Measurements from ENCODE around the gene ABTB2. TPM values are rescaled to one million over a fixed set of nuclear protein-coding genes. Genes with fewer than 3 reads are reported as not detected.
"Not testable (repeated sequence)": the region's sequence is repeated elsewhere in the genome, so short reads cannot be mapped to it uniquely, and the experiment has no call there.

The ABTB2 gene
- total RNA-seq, 1 experiment from 2014 or later, result 3.6 TPM

GRCh38 chr11:34394771-34395300, 37.0 kb upstream of the ABTB2 start:
- Histone ChIP-seq H3K27me3 (replicated peaks; ENCODE audit: control insufficient read depth, insufficient read depth, low read length) (no peaks in the 10 kb centered on the region), H3K4me3 (ENCODE audit: low read depth, low read length) (no peak overlapping the region), H3K9me3 (no peaks in the 10 kb centered on the region), H3K36me3 (ENCODE audit: control insufficient read depth, insufficient read depth, low read length) (no peaks in the 10 kb centered on the region), H3K4me1 (no peaks in the 10 kb centered on the region)
- POLR2A ChIA-PET, result no interaction called here
- intact Hi-C loops (cut with micrococcal nuclease; ENCODE audit: unreplicated experiment), result no loop called here
- no peak for DNase-seq
- no TSS peak for BruUV-seq (replicated peaks)
- CTCF ChIA-PET, result no interaction called here
- no peak for TF ChIP-seq CTCF (IDR thresholded peaks at IDR 0.05; ENCODE audit: insufficient read depth in 1 of 2, low read depth in 1 of 2, low read length in 1 of 2, severe bottlenecking in 1 of 2, unreplicated experiment in 1 of 2)
- Mint-ChIP-seq H3K27me3 (ENCODE audit: insufficient read depth, unreplicated experiment) (peaks cover 14% of the 10 kb centered on the region), H3K9me3 (ENCODE audit: unreplicated experiment) (peaks cover 14% of the 10 kb centered on the region), H3K4me1 (ENCODE audit: low read depth, unreplicated experiment) (no peaks in the 10 kb centered on the region), H3K36me3 (ENCODE audit: insufficient read depth, unreplicated experiment) (no peaks in the 10 kb centered on the region), H3K4me3 (ENCODE audit: unreplicated experiment) (no peak overlapping the region), H3K27ac (ENCODE audit: unreplicated experiment) (no peak overlapping the region)

GRCh38 chr11:34387653-34388052, 29.8 kb upstream of the ABTB2 start:
- BruUV-seq (replicated peaks), result no TSS peak
- no peak for TF ChIP-seq CTCF (IDR thresholded peaks at IDR 0.05; ENCODE audit: insufficient read depth in 1 of 2, low read depth in 1 of 2, low read length in 1 of 2, severe bottlenecking in 1 of 2, unreplicated experiment in 1 of 2)
- Mint-ChIP-seq H3K4me3 (ENCODE audit: unreplicated experiment) (no peak overlapping the region), H3K36me3 (ENCODE audit: insufficient read depth, unreplicated experiment) (no peaks in the 10 kb centered on the region), H3K9me3 (ENCODE audit: unreplicated experiment) (no peaks in the 10 kb centered on the region), H3K4me1 (ENCODE audit: low read depth, unreplicated experiment) (no peaks in the 10 kb centered on the region), H3K27ac (ENCODE audit: unreplicated experiment) (no peak overlapping the region), H3K27me3 (ENCODE audit: insufficient read depth, unreplicated experiment) (peaks cover 20% of the 10 kb centered on the region)
- H3K9me3 ChIP-seq, result peaks cover 5% of the 10 kb centered on the region; the same call in 1 of the 2 replicates
- ChIA-PET POLR2A (no interaction called here), CTCF (no interaction called here)
- H3K4me3 ChIP-seq (ENCODE audit: low read depth, low read length), result no peak overlapping the region
- no peak for DNase-seq
- intact Hi-C loops (cut with micrococcal nuclease; ENCODE audit: unreplicated experiment), result no loop called here
- no peaks in the 10 kb centered on the region for H3K36me3 ChIP-seq (ENCODE audit: control insufficient read depth, insufficient read depth, low read length)
- no peaks in the 10 kb centered on the region for H3K4me1 ChIP-seq
- H3K27me3 ChIP-seq (replicated peaks; ENCODE audit: control insufficient read depth, insufficient read depth, low read length), result no peaks in the 10 kb centered on the region

- H3K4me1 Mint-ChIP-seq (ENCODE audit: low read depth, unreplicated experiment); H3K4me3 ChIP-seq (ENCODE audit: low read depth, low read length); CTCF ChIA-PET; POLR2A ChIA-PET; H3K27ac Mint-ChIP-seq (ENCODE audit: unreplicated experiment); H3K36me3 Mint-ChIP-seq (ENCODE audit: insufficient read depth, unreplicated experiment); H3K9me3 ChIP-seq; BruUV-seq (replicated peaks); H3K9me3 Mint-ChIP-seq (ENCODE audit: unreplicated experiment); H3K4me3 Mint-ChIP-seq (ENCODE audit: unreplicated experiment); intact Hi-C loops (cut with micrococcal nuclease; ENCODE audit: unreplicated experiment); H3K27me3 ChIP-seq (replicated peaks; ENCODE audit: control insufficient read depth, insufficient read depth, low read length); DNase-seq; H3K4me1 ChIP-seq; H3K36me3 ChIP-seq (ENCODE audit: control insufficient read depth, insufficient read depth, low read length): not testable (repeated sequence)
- peaks cover 12% of the 10 kb centered on the region for H3K27me3 Mint-ChIP-seq (ENCODE audit: insufficient read depth, unreplicated experiment)
Measured at GRCh38 chr11:34386356-34386755, 28.5 kb upstream of the ABTB2 start.

All from Caco-2 (cell line).